Stimulated activated naive CD8-positive, alpha-beta T cell treated with anti-CD3 and anti-CD28 coated beads, Interleukin-15, amount 100 ng/mL, for 72 hours (primary cell): ENCODE results near the gene DNAJB6.

Source experiments
- ATAC-seq: fragments of 150-1000 bp; cut with Tn5 transposase; 2 replicates; pipeline ENCODE4 v1.10.0; 2021; ENCODE audit warnings: mild to moderate bottlenecking, moderate library complexity
- DNase-seq, 2 donors: peaks; one replicate each; pipeline ENCODE4 v3.0.0; 2021 to 2022
- H3K27ac Mint-ChIP-seq, 2 donors: one replicate each; pipeline ENCODE4 v1.8.0; 2022; ENCODE audit warnings: mild to moderate bottlenecking in 2 of 2, mixed read lengths in 2 of 2, moderate library complexity in 2 of 2
- H3K27me3 Mint-ChIP-seq: one replicate; pipeline ENCODE4 v1.8.0; 2022; ENCODE audit warnings: mixed read lengths
- H3K4me1 Mint-ChIP-seq: one replicate; pipeline ENCODE4 v1.8.0; 2022; ENCODE audit warnings: mild to moderate bottlenecking, mixed read lengths
- H3K4me3 Mint-ChIP-seq, 2 donors: one replicate each; pipeline ENCODE4 v1.8.0; 2022; ENCODE audit warnings: mild to moderate bottlenecking in 2 of 2, mixed read lengths in 2 of 2, moderate library complexity in 1 of 2
- H3K9me3 Mint-ChIP-seq, 2 donors: one replicate each; pipeline ENCODE4 v1.8.0; 2022; ENCODE audit warnings: mixed read lengths in 2 of 2

DNAJB6 gene

DNA sequence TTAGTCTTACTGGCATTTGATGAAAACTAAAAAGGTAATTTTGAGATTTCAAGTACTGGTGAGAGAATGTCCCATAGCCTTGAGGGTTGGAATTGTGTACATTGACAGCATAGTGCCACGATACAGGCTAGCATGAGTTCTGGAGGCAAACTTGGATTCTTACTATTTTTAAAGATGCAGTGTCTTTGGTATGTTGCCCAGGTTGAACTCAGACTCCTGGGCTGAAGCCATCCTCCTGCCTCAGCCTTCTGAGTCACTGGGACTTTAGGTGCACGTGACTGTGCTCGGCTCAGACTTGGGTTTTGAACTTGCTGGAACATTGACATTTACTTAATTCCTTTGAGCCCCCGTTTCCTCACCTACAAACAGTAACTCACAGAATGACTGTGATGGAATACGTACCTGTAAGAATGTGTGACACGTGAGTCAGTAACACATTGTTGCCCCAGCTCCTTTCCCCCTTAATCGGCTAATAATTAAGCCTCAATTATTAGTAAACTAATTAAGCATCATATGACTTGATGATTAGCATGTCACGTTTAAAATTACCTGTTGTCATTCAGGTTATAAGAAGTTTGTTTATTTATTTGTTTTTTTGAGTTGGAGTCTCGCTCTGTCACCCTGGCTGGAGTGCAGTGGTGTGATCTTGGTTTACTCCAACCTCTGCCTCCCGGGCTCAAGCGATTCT is 10.6 kb downstream of the DNAJB6 start:
- H3K9me3 Mint-ChIP-seq, result no peaks in the 10 kb centered on the region
- ATAC-seq (peak; percentile 57), DNase-seq (no peak)
- H3K4me1 Mint-ChIP-seq, result peaks cover 88% of the 10 kb centered on the region
- H3K27ac Mint-ChIP-seq, result peak overlapping the region in 1 of 2 donors; percentile 24
- no peak overlapping the region for H3K4me3 Mint-ChIP-seq
- no peaks in the 10 kb centered on the region for H3K27me3 Mint-ChIP-seq

DNA sequence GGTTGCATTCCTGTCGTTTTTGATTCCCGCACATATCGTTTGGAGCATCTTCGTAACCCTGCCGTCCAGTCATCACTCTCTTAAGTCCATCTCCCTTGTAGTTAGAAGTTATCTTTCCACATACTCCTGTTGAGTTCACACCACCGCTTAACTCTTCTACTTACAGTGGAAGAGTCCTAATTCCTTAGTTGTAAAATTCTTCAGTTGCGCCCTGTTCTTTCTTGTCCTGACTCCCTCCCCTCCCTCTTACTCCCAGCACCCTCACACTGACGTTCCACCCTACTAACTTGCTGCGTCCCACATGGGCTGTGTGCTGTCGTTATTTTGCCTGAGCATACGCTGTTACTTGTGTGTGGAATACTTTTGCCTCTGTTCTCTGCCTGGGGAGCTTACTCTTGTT is 11.7 kb downstream of the DNAJB6 start:
- H3K27me3 Mint-ChIP-seq, result no peaks in the 10 kb centered on the region
- H3K4me1 Mint-ChIP-seq, result peaks cover 88% of the 10 kb centered on the region
- H3K27ac Mint-ChIP-seq, result no peak overlapping the region

DNA sequence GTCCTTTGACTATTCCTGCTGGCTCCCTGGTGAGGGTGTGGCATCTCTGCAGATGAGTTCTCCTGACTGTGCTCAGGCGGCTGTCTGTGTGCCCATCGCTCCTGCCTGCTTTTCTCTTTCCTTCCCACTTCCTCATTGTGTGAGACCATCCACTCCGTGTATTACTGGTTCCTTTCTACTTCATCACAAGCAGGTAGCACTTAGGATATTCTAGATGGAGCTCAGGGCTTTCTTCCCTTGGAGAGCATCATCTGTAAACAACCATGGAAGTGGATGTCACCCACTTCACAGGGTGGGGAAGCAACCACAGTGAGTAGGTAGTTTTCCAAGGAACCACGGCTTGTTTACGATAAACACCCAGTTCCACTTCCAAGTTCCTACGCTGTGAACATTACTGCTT is 15.7 kb downstream of the DNAJB6 start:
- DNase-seq (no peak), ATAC-seq (peak; percentile 28)
- Mint-ChIP-seq H3K27ac (peak overlapping the region in 1 of 2 donors; percentile 9), H3K4me1 (peaks cover 94% of the 10 kb centered on the region), H3K9me3 (no peaks in the 10 kb centered on the region), H3K4me3 (peak overlapping the region; percentile 39 to 53), H3K27me3 (no peaks in the 10 kb centered on the region)

More for the DNA sequence above, 11.7 kb downstream of the DNAJB6 start:
- ATAC-seq (no peak), DNase-seq (no peak)
- Mint-ChIP-seq H3K4me3 (no peak overlapping the region), H3K9me3 (no peaks in the 10 kb centered on the region)

- H3K4me3 Mint-ChIP-seq, result no peak overlapping the region
- no peaks in the 10 kb centered on the region for H3K27me3 Mint-ChIP-seq
- peaks cover 76% of the 10 kb centered on the region for H3K4me1 Mint-ChIP-seq
- ATAC-seq, result peak; percentile 26
- no peak for DNase-seq
- no peaks in the 10 kb centered on the region for H3K9me3 Mint-ChIP-seq
- H3K27ac Mint-ChIP-seq, result peak overlapping the region in 1 of 2 donors; percentile 85
Measured at GRCh38 chr7:157355784-157356511, 19.1 kb downstream of the DNAJB6 start.

- Mint-ChIP-seq H3K27me3 (no peaks in the 10 kb centered on the region), H3K4me3 (peak overlapping the region in 1 of 2 donors; percentile 28), H3K4me1 (peaks cover 67% of the 10 kb centered on the region), H3K27ac (peak overlapping the region; percentile 91 to 94), H3K9me3 (no peaks in the 10 kb centered on the region)
- no peak for DNase-seq
- peak; percentile 83 for ATAC-seq
Measured at GRCh38 chr7:157357129-157358040, 20.6 kb downstream of the DNAJB6 start.

DNA sequence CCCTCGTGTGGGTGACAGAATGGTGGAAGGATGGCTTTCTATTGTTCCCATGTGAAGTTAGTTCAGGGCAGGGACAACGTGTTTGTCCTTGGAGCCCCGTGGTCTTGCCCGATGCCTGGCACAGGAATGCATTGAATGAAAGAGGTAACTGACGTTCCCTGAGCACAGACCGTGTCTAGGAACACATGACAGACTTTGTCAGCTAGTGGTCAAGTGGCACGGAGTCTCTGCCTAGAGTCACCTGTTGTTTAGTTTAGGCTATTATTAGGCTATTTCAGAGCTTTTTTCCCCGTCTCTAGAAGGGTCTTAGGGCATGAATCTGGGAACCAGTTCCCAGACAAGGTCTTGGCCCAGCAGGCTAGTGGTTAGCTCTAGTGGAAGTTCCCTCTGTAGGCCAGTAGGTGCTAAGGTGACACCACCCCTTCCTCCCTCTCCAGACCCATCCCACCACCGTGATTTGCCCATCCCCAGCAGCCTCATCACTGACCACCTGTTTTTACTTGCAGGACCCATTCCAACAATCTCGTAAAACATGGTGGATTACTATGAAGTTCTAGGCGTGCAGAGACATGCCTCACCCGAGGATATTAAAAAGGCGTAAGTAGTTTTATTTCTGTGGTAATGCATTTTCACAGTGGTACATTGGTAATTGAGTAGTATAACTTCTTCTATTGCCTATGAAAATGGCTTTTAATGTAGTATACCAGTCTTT is 21.4 kb downstream of the DNAJB6 start:
- DNase-seq, result no peak
- ATAC-seq, result no peak
- no peak overlapping the region for H3K4me3 Mint-ChIP-seq
- H3K9me3 Mint-ChIP-seq, result no peaks in the 10 kb centered on the region
- no peaks in the 10 kb centered on the region for H3K27me3 Mint-ChIP-seq
- peaks cover 64% of the 10 kb centered on the region for H3K4me1 Mint-ChIP-seq
- H3K27ac Mint-ChIP-seq, result peak overlapping the region in 1 of 2 donors; percentile 80

DNA sequence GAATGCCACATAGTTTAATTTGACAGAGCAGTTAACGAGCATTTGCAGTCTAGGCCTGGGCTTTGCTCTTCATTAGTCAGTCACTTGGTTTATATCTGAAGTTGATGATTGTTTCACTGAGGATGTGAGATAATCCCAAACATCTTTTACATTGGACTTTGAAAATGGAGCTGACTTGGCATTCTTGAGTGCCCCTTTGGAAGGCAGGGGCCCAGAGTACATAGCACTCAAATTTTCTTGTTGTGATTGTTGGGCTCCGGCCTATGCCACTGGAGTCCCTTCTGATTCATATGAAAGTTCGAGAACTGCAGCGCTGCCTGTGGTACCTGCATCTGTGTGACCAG is 21.9 kb downstream of the DNAJB6 start:
- Mint-ChIP-seq H3K4me1 (peaks cover 61% of the 10 kb centered on the region), H3K27me3 (no peaks in the 10 kb centered on the region), H3K9me3 (no peaks in the 10 kb centered on the region), H3K4me3 (no peak overlapping the region), H3K27ac (peak overlapping the region in 1 of 2 donors; percentile 43)
- no peak for ATAC-seq
- no peak for DNase-seq

GRCh38 chr7:157359581-157359980 is 22.8 kb downstream of the DNAJB6 start:
- peaks cover 54% of the 10 kb centered on the region for H3K4me1 Mint-ChIP-seq
- no peak for ATAC-seq
- DNase-seq, result no peak
- no peaks in the 10 kb centered on the region for H3K9me3 Mint-ChIP-seq
- no peaks in the 10 kb centered on the region for H3K27me3 Mint-ChIP-seq
- H3K4me3 Mint-ChIP-seq, result no peak overlapping the region
- H3K27ac Mint-ChIP-seq, result no peak overlapping the region

DNA sequence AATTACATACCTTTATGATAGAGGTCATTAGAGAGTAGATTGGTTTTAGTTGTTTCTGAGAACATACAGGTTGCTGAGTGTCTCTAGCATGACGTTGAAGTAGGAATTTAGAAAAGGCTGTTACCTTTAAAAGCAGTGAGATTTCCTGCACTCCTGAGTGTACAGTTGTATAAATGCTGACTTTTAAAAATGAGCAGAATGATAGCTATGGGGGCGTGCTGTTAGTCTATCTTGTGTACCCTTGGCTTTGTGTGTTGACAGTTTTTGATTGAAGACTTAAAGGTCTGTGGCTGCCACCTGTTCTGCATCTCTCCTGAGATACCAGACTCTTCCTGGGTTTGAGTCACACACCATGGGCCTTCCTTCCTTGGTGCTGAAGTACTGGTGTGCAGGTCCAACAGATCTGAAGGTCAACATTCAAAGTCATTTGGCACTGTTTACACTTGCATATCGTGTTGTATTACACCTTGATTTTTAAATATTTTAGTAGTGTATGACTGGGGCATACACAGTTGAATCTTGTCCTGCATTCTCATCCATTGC is 23.8 kb downstream of the DNAJB6 start:
- H3K27ac Mint-ChIP-seq, result no peak overlapping the region
- H3K4me1 Mint-ChIP-seq, result peaks cover 44% of the 10 kb centered on the region
- ATAC-seq (no peak), DNase-seq (no peak)
- H3K27me3 Mint-ChIP-seq, result no peaks in the 10 kb centered on the region
- H3K4me3 Mint-ChIP-seq, result no peak overlapping the region
- no peaks in the 10 kb centered on the region for H3K9me3 Mint-ChIP-seq

DNA sequence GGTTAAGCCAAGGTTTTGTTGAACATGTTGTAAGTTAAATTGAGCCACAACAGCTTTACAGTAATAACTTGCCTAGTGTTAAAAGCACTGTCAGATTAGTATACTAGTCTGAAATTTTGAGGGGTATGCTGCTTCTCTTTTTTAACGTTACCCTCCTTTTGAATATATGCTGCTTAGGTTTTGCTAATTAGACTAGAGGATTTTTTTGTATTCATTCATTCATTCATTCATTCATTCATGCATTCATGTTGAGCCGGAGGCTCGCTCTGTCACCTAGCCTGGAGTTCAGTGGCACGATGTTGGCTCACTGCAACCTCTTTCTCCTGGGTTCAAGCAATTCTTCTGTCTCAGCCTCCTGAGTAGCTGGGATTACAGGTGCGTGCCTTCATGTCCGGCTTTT is 24.7 kb downstream of the DNAJB6 start:
- no peaks in the 10 kb centered on the region for H3K27me3 Mint-ChIP-seq
- peaks cover 36% of the 10 kb centered on the region for H3K4me1 Mint-ChIP-seq
- no peak overlapping the region for H3K4me3 Mint-ChIP-seq
- ATAC-seq (no peak), DNase-seq (no peak)
- no peaks in the 10 kb centered on the region for H3K9me3 Mint-ChIP-seq
- no peak overlapping the region for H3K27ac Mint-ChIP-seq

GRCh38 chr7:157362729-157363128 is 25.9 kb downstream of the DNAJB6 start:
- no peak overlapping the region for H3K27ac Mint-ChIP-seq
- ATAC-seq (no peak), DNase-seq (no peak)
- no peak overlapping the region for H3K4me3 Mint-ChIP-seq
- H3K9me3 Mint-ChIP-seq, result no peaks in the 10 kb centered on the region
- H3K27me3 Mint-ChIP-seq, result no peaks in the 10 kb centered on the region
- H3K4me1 Mint-ChIP-seq, result peaks cover 27% of the 10 kb centered on the region

DNA sequence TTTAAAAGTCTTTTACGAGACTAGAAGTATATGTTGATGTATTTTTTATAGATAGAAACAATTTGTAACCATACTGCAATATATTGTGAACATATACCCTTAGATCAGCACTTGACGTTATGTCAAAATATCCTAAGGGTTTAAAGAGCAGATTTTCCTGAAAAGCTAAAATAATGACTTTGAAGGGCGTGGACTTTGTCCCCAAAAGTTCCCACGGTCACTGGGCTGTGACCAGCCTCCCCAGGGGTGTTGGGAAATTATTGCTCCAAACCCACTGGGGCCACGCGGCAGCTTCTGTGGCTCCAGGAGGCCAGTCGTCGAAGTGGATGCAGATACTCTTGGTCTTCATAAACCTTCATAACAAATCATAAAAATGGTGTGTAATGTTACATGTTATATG is 29.9 kb downstream of the DNAJB6 start:
- no peak for ATAC-seq
- no peak for DNase-seq
- Mint-ChIP-seq H3K27ac (peak overlapping the region in 1 of 2 donors; percentile 19), H3K4me3 (no peak overlapping the region), H3K9me3 (no peaks in the 10 kb centered on the region), H3K27me3 (no peaks in the 10 kb centered on the region), H3K4me1 (peaks cover 13% of the 10 kb centered on the region)

GRCh38 chr7:157368955-157369354 is 32.2 kb downstream of the DNAJB6 start:
- no peaks in the 10 kb centered on the region for H3K9me3 Mint-ChIP-seq
- H3K4me3 Mint-ChIP-seq, result no peak overlapping the region
- peak overlapping the region in 1 of 2 donors; percentile 85 for H3K27ac Mint-ChIP-seq
- no peaks in the 10 kb centered on the region for H3K27me3 Mint-ChIP-seq
- DNase-seq, result no peak
- no peak for ATAC-seq
- H3K4me1 Mint-ChIP-seq, result peaks cover 23% of the 10 kb centered on the region

- no peak overlapping the region for H3K27ac Mint-ChIP-seq
- no peak for ATAC-seq
- H3K4me3 Mint-ChIP-seq, result no peak overlapping the region
- H3K27me3 Mint-ChIP-seq, result no peaks in the 10 kb centered on the region
- H3K9me3 Mint-ChIP-seq, result peaks cover 0 to 4% of the 10 kb centered on the region in 2 donors
- DNase-seq, result no peak
- H3K4me1 Mint-ChIP-seq, result peaks cover 41% of the 10 kb centered on the region
Measured at GRCh38 chr7:157370742-157371141, 33.9 kb downstream of the DNAJB6 start.

- DNase-seq, result no peak
- no peak overlapping the region for H3K27ac Mint-ChIP-seq
- H3K4me1 Mint-ChIP-seq, result peaks cover 46% of the 10 kb centered on the region
- no peak for ATAC-seq
- no peak overlapping the region for H3K4me3 Mint-ChIP-seq
- H3K27me3 Mint-ChIP-seq, result no peaks in the 10 kb centered on the region
- H3K9me3 Mint-ChIP-seq, result peaks cover 0 to 4% of the 10 kb centered on the region in 2 donors
Measured at GRCh38 chr7:157371296-157371695, 34.5 kb downstream of the DNAJB6 start.
